Activated naive CD8-positive, alpha-beta T cell (primary cell): ENCODE data around the gene BPIFB1.

Experiments
- H3K27ac Mint-ChIP-seq: one replicate; pipeline ENCODE4 v1.8.0; 2021; ENCODE audit warnings: mixed read lengths
- H3K27me3 Mint-ChIP-seq: one replicate; pipeline ENCODE4 v1.8.0; 2021; ENCODE audit warnings: mixed read lengths
- H3K36me3 Mint-ChIP-seq: one replicate; pipeline ENCODE4 v1.8.0; 2021; ENCODE audit warnings: mixed read lengths
- H3K4me1 Mint-ChIP-seq: one replicate; pipeline ENCODE4 v1.8.0; 2021; ENCODE audit warnings: low read depth, mixed read lengths
- H3K4me3 Mint-ChIP-seq: one replicate; pipeline ENCODE4 v1.8.0; 2021; ENCODE audit warnings: mild to moderate bottlenecking, mixed read lengths
- H3K9me3 Mint-ChIP-seq: one replicate; pipeline ENCODE4 v1.8.0; 2021; ENCODE audit warnings: low read depth, mixed read lengths

Gene BPIFB1

DNA sequence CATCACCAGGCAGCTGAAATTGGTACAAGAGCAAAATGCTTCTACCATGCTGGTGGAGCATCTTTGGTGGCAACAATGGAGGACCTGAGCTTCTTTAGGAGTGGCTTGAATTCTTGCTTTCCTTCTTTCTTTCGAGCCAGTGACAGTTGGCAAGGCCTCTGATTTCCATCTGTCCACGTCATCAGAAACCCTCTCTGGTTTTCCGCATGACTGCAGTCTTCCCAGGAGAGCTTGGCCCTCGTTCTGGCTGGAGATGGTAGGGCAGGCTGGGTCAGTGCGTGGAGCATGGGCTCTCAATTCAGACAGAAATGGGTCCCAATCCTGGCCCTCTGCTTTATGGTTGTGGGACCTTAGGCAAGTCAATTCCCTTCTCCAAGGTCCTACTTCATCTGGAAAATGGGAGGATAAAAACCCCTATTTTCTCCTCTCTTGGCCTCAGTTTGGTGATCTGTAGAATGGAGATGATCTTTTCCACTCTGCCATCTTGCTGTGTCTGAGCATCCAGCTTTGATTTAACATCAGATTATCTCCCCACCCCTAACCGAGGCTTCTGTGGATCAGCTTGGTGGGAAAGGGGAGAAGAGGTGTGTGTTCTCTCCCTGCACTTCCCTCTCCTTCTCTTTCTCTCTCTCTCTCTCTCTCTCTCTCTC is 3.6 kb upstream of the BPIFB1 start:
- H3K36me3 Mint-ChIP-seq: no peaks in the 10 kb centered on the region
- H3K27ac Mint-ChIP-seq: no peak overlapping the region
- no peaks in the 10 kb centered on the region for H3K9me3 Mint-ChIP-seq
- H3K4me1 Mint-ChIP-seq: no peaks in the 10 kb centered on the region
- no peak overlapping the region for H3K4me3 Mint-ChIP-seq
- H3K27me3 Mint-ChIP-seq: peaks cover 6% of the 10 kb centered on the region

DNA sequence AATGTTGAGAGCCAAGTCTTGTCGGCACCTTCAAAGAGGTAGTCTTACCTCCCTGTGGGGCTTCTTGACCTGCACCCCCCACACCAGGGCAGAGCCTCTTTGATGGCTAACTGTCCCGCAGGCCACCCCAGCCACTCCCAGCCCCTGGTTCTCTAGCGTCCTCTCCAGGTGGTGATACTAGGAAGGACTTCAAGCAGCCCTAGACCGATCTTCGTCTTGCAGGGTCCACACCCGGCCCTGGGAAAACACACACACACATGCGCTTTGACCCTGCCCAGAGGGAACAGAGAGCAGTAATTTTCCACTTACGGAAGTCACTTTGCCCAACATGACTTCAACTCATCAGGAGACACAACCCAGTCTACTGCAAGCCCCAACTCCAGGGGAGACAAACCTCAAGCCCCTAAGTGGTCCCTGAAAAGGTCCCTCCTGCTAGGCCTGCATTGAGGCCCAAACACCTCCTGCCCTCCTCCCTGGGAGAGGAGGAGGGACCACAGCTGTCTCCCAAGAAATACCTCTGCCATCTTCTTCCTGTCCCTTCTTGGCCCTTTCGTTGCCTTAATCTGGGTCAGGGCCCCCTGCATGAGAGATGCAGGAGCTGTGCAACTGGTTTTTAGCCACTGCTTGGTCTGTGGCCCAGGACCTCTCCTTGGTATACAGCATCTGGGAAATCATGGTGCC is 2.9 kb upstream of the BPIFB1 start:
- no peak overlapping the region for H3K27ac Mint-ChIP-seq
- no peaks in the 10 kb centered on the region for H3K4me1 Mint-ChIP-seq

DNA sequence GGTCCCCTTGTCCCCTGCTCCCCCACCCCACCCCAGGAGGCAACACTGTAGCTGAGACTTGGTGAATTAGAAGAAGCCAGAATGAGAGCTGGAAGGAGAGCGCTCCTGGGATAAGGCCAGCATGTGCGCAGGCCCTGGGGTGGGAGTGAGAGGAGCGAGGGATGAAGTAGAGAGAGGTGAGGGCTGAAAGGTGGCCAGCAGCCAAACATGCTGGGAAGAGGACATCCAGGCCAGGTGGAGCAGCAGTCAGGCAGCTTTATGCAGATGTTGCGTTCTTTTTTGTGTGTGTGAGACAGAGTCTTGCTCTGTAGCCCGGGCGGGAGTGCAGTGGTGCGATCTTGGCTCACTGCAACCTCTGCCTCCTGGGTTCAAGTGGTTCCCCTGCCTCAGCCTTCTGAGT is 2.2 kb upstream of the BPIFB1 start:
- Mint-ChIP-seq H3K27ac (no peak overlapping the region), H3K27me3 (peaks cover 10% of the 10 kb centered on the region), H3K4me1 (no peaks in the 10 kb centered on the region), H3K36me3 (no peaks in the 10 kb centered on the region), H3K9me3 (no peaks in the 10 kb centered on the region), H3K4me3 (no peak overlapping the region)

More for the DNA sequence above, 2.9 kb upstream of the BPIFB1 start:
- H3K27me3 Mint-ChIP-seq: peaks cover 10% of the 10 kb centered on the region
- no peaks in the 10 kb centered on the region for H3K36me3 Mint-ChIP-seq
- no peak overlapping the region for H3K4me3 Mint-ChIP-seq
- H3K9me3 Mint-ChIP-seq: no peaks in the 10 kb centered on the region

DNA sequence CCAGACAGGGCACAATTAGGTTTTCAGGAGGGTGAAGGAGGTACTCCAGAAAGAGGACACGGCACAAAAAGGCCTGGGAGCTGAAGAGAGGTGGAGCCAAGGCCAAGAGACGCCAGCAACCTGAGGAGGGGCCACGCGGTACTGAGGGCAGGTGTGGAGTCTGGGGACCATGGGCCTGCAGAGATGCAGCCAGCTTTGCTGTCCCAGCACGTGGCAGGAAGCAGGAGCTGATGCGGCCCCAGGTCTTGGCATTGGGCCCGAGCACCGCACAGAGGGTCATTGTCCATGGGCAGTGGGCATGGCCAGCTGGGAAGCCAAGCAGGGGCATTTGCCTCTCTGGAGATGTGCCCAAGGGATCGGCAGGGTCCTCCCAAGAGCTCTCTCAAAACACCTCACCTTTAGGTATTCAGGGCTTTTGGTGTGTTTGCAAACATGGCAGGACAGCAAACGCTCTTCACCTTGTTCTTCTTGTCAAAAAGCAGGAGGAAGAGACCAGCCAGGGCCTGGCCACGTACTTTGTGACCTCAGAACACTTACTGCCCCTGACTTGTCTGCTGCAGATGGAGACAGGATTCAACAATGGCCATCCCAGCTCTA is 1.4 kb upstream of the BPIFB1 start:
- Mint-ChIP-seq H3K27ac (no peak overlapping the region), H3K36me3 (no peaks in the 10 kb centered on the region), H3K27me3 (peaks cover 6% of the 10 kb centered on the region), H3K4me1 (no peaks in the 10 kb centered on the region), H3K4me3 (no peak overlapping the region), H3K9me3 (no peaks in the 10 kb centered on the region)

DNA sequence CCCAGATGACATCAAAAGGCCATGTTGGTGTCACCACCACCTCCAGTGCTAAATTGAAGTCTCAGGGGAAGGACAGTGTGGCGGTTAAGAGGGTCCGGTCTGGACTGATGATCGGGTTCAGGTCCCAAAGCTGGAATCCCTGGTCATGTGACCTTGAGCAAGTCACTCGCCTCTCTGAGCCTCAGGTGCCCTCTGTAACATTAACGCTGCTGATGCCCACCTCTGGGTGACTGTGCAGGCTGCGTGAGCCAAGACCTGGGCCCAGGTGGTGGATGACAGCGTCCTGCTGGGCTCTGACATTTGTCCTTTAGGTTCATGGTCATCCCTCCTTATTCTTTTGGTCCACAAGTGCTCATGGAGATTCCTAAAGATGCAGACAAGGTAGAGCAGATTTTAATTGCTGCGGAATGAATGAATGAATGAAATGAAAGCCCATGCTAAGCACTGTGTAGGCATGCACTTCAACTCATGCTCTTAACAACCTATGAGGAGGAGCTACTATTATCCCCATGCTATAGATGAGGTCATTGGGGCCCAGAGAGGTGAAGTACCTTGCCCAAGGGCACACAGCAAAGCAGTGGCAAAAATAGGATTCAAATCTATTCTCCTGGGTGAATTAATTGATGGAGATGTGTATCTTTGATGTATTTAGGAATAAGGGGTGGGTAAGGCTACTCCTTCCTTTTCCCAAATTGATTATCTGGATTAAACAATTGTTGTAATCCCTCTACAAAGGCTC is 649 bp upstream of the BPIFB1 start:
- no peak overlapping the region for H3K27ac Mint-ChIP-seq
- no peak overlapping the region for H3K4me3 Mint-ChIP-seq
- peaks cover 6% of the 10 kb centered on the region for H3K27me3 Mint-ChIP-seq
- no peaks in the 10 kb centered on the region for H3K9me3 Mint-ChIP-seq
- H3K4me1 Mint-ChIP-seq: no peaks in the 10 kb centered on the region
- H3K36me3 Mint-ChIP-seq: no peaks in the 10 kb centered on the region

DNA sequence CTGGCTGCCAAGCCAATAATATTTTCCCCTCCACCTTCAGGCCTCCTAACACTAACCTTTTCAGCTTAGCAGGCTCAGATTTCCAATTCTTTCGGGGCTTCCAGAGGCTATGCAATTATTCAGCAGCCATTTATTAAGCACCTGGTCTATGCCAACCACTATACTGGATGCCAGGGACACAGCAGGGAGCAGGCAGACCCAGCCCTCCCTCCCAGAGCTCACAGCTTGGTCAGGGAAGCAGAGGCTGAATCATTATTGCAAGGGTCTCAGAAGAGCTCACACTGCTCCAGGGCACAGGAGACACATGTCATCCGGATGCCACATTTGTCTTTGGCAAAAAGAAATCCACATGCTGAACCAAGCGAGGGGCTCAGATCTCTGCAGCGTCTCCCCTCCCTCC is 1.3 kb downstream of the BPIFB1 start:
- peaks cover 6% of the 10 kb centered on the region for H3K27me3 Mint-ChIP-seq
- H3K4me3 Mint-ChIP-seq: no peak overlapping the region
- H3K9me3 Mint-ChIP-seq: no peaks in the 10 kb centered on the region
- H3K4me1 Mint-ChIP-seq: no peaks in the 10 kb centered on the region
- no peak overlapping the region for H3K27ac Mint-ChIP-seq
- no peaks in the 10 kb centered on the region for H3K36me3 Mint-ChIP-seq

DNA sequence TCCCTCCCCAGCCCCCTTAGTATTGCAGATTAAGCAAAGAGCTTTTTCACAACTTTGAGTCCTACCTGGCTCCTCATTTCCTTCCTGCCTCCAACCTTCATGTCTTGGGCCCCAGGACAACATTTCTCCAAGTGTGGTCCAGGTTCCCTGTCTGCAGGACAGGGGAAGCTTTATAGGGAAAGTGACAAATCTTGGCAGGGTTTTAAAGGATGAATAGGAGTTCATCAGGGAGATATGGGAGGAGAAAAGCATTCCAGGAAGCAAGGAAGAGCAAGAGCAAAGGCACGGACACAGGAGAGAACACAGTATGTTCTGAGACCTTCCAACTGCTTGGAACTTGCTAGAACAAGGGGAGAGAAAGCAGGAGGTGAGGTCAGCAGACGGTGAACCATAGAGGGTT is 1.9 kb downstream of the BPIFB1 start:
- Mint-ChIP-seq H3K36me3 (no peaks in the 10 kb centered on the region), H3K4me3 (no peak overlapping the region), H3K4me1 (no peaks in the 10 kb centered on the region), H3K27me3 (peaks cover 6% of the 10 kb centered on the region), H3K27ac (no peak overlapping the region), H3K9me3 (no peaks in the 10 kb centered on the region)

DNA sequence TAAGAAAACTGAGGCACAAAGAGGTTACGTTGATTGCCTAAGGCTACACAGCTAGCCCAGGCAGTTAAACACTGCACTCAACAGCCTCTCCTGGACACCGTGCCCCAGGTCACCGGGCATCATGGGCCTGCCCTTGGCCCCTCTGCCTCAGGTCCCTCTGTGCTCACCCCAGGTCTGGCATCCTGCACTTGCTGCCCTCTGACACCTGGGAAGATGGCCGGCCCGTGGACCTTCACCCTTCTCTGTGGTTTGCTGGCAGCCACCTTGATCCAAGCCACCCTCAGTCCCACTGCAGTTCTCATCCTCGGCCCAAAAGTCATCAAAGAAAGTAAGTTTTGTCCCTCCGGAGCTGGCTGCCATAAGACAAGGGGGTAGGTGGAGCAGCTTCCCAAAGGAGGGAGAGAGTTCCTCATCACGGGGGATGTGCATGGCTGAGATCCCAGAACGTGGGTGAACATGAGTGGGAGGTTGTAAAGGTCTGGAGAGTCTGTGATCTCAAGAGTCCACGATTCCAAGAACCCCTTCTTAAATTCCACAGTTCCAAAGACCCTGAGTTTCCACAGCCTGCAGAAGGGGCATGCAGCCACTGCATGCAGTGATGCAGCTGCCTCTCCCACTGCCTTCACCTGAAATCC is 3.0 kb downstream of the BPIFB1 start:
- Mint-ChIP-seq H3K36me3 (no peaks in the 10 kb centered on the region), H3K27ac (no peak overlapping the region), H3K9me3 (no peaks in the 10 kb centered on the region), H3K4me3 (no peak overlapping the region), H3K27me3 (peaks cover 6% of the 10 kb centered on the region), H3K4me1 (no peaks in the 10 kb centered on the region)

DNA sequence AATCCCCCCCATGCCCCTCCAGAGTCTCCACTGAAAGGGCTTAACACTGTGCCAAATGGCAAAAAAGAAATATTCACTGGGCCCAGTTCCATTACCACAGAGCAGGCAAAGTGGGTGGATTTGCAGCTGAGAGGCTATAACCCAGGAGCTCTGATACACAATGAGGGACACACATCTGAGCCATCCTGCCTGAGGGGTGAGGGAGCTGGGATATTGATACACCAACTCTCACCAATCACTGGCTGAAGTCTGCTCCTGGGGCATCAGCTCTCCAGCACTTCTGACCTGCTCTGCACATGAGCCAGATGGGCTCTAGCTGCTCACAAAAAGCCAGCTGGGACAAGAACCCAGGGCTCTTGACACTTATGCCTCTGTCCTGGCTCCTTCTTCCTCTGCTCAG is 4.9 kb downstream of the BPIFB1 start:
- Mint-ChIP-seq H3K27me3 (peaks cover 8% of the 10 kb centered on the region), H3K4me3 (no peak overlapping the region), H3K9me3 (no peaks in the 10 kb centered on the region), H3K4me1 (no peaks in the 10 kb centered on the region), H3K27ac (no peak overlapping the region), H3K36me3 (no peaks in the 10 kb centered on the region)

DNA sequence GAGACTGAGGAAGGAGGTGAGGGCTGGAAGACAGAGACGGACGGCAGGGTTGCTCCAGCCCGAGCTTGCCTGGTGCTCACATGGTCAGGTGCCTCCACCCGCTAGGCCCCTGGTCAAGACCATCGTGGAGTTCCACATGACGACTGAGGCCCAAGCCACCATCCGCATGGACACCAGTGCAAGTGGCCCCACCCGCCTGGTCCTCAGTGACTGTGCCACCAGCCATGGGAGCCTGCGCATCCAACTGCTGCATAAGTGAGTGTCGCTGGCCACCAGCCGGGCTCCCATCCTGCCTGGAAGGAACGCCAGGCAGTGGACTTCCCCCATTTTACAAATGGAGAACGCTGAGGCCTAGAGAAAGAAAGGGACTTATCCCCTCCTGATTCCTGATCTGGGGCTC is 7.8 kb downstream of the BPIFB1 start:
- H3K36me3 Mint-ChIP-seq: no peaks in the 10 kb centered on the region
- no peak overlapping the region for H3K27ac Mint-ChIP-seq
- no peak overlapping the region for H3K4me3 Mint-ChIP-seq
- no peaks in the 10 kb centered on the region for H3K9me3 Mint-ChIP-seq
- H3K27me3 Mint-ChIP-seq: peaks cover 2% of the 10 kb centered on the region
- no peaks in the 10 kb centered on the region for H3K4me1 Mint-ChIP-seq

DNA sequence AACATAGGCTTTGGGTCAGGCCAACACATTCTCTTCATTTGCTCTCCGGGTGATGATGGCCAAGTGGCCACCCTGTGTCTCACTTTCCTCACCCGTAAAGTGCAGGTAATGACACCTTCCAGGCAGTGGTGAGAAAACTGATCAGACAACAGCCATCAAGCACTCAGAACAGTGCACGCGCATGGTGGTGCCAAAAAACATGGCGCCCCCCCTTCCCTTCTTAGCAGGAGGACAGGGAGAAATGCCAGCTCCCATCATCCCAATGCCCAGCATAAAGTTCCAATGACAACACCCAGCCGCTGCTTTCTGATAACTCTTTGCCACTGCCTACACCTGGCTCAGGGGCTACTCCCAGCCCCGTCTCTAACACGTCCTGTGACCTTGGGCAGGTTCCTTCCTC is 8.4 kb downstream of the BPIFB1 start:
- Mint-ChIP-seq H3K27me3 (peaks cover 2% of the 10 kb centered on the region), H3K9me3 (no peaks in the 10 kb centered on the region), H3K4me3 (no peak overlapping the region), H3K4me1 (no peaks in the 10 kb centered on the region), H3K36me3 (no peaks in the 10 kb centered on the region), H3K27ac (no peak overlapping the region)

DNA sequence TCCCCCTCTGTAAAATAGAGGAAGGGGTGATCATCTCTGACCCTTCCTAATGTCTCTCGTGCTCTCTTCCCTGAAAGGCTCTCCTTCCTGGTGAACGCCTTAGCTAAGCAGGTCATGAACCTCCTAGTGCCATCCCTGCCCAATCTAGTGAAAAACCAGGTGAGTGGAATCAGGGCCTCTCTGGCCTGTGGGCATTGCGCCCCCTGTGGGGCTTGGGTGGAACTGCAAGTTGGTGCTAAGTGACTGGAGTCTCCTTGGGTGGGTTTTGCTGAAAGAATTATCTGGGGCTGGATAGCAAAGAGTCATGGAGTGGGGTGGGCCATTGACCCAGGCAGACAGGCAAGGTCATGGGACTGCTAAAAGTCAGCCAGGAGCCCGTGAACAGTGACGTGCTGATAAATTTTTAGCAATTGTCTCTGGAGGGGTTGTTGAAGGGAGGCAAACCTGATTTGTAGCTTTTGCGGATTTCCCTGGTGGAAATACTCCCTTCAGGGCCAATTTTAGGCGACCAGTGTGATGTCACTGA is 8.9 kb downstream of the BPIFB1 start:
- H3K4me1 Mint-ChIP-seq: no peaks in the 10 kb centered on the region
- H3K36me3 Mint-ChIP-seq: no peaks in the 10 kb centered on the region
- no peaks in the 10 kb centered on the region for H3K9me3 Mint-ChIP-seq
- no peak overlapping the region for H3K27ac Mint-ChIP-seq
- H3K4me3 Mint-ChIP-seq: no peak overlapping the region
- H3K27me3 Mint-ChIP-seq: peaks cover 2% of the 10 kb centered on the region

DNA sequence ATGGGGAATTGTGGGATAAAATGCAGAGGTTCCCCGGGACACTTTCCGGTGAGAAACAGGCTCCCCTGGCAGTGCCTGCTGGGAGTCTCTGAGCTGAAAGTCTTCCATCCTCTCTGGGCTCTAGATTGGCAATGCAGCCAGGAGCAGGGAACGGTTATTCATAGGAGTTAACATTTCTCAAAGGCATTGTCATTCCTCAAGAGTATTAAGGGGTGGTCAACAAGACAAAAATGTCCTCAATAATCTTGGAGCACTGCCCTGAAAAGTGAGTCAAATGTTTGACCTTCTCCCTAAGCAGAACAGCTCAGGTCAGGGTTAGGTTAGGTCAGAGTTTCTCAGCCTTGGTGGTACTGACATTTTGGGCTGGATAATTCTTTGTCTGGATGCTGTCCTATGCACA is 13.2 kb downstream of the BPIFB1 start:
- Mint-ChIP-seq H3K9me3 (no peaks in the 10 kb centered on the region), H3K27me3 (peaks cover 2% of the 10 kb centered on the region), H3K36me3 (no peaks in the 10 kb centered on the region), H3K27ac (no peak overlapping the region), H3K4me1 (no peaks in the 10 kb centered on the region), H3K4me3 (no peak overlapping the region)

DNA sequence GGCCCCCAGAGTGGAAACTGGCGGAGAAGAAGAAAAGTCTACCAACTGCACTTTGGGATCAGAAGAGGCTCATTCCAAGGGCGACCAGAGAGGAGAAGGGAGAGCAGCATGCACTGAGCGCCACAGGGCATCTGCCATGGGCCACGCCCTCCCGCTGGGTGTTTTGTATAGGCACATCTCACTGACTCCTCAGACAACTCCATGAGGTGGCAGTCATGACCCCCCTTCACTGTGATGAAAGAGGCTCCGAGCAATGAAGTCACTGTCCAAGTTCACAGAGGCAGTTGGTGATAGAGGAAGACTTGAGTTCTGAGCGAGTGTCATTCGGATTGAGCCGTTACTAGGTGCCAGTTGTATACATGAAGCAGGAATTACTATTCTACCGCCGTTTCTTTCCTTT is 15.4 kb downstream of the BPIFB1 start:
- H3K36me3 Mint-ChIP-seq: no peaks in the 10 kb centered on the region
- no peaks in the 10 kb centered on the region for H3K4me1 Mint-ChIP-seq
- no peak overlapping the region for H3K4me3 Mint-ChIP-seq
- H3K27ac Mint-ChIP-seq: no peak overlapping the region
- no peaks in the 10 kb centered on the region for H3K9me3 Mint-ChIP-seq
- no peaks in the 10 kb centered on the region for H3K27me3 Mint-ChIP-seq
